IMR-90 (cell line): ENCODE results near the gene RADX. TPM values are rescaled to one million over a fixed set of nuclear protein-coding genes. Genes with fewer than 3 reads are reported as not detected.

Experiments
- ATAC-seq: fragments of 200-7000 bp; cut with Tn5 transposase; 2 replicates; pipeline ENCODE4 v1.9.1; 2020; ENCODE audit warnings: low read depth, mild to moderate bottlenecking, moderate library complexity
- BruUV-seq: library from RNA; stranded (reverse); fragments of 400-500 nt; replicated peaks from 2 replicates; lab custom pipeline; 2021; lab: Mats Ljungman, UMichigan
- CTCF ChIA-PET: fragments of 300-600 bp; formaldehyde crosslinking; extraction: SDS; loops from one replicate; lab custom pipeline; 2021; ENCODE audit warnings: antibody characterized with exemption; lab: Yijun Ruan, JAX
- POLR2A ChIA-PET: fragments of 300-600 bp; sonication (Branson Sonifier 250); formaldehyde crosslinking; loops from one replicate; lab custom pipeline; 2022; ENCODE audit warnings: antibody characterized with exemption; ENCODE audit not compliant: unreplicated experiment; lab: Charles Lee
- DNase-seq: peaks from one replicate; pipeline ENCODE4 v3.0.0; 2013
- H2AFZ ChIP-seq: replicated peaks from 2 replicates; pipeline ENCODE3; 2013; ENCODE audit warnings: low read length, mild to moderate bottlenecking; ENCODE audit not compliant: poor library complexity
- H2AK5ac ChIP-seq: 2 replicates; pipeline ENCODE4 v1.6.1; 2013; ENCODE audit warnings: low read depth, low read length, inconsistent platforms
- H2AK9ac ChIP-seq: replicated peaks from 2 replicates; pipeline ENCODE3; 2013; ENCODE audit warnings: mild to moderate bottlenecking, low read depth, low read length, moderate library complexity; ENCODE audit not compliant: poor library complexity
- H2BK120ac ChIP-seq: 2 replicates; pipeline ENCODE4 v1.6.1; 2013; ENCODE audit warnings: low read depth, low read length, inconsistent platforms
- H2BK15ac ChIP-seq: 3 replicates; pipeline ENCODE4 v1.6.1; 2013; ENCODE audit warnings: low read depth, low read length, inconsistent platforms
- H2BK20ac ChIP-seq: 2 replicates; pipeline ENCODE4 v1.6.1; 2013; ENCODE audit warnings: low read depth, mild to moderate bottlenecking, inconsistent platforms, low read length, moderate library complexity
- H2BK5ac ChIP-seq: 2 replicates; pipeline ENCODE4 v1.6.1; 2013; ENCODE audit warnings: mild to moderate bottlenecking, low read depth, low read length, inconsistent platforms; ENCODE audit not compliant: poor library complexity, severe bottlenecking
- H3K14ac ChIP-seq: replicated peaks from 2 replicates; pipeline ENCODE4 v1.6.1; 2013; ENCODE audit warnings: low read depth, low read length, inconsistent platforms
- H3K18ac ChIP-seq: 2 replicates; pipeline ENCODE4 v1.6.1; 2013; ENCODE audit warnings: low read depth, low read length, control low read depth
- H3K23ac ChIP-seq: 2 replicates; pipeline ENCODE4 v1.6.1; 2013; ENCODE audit warnings: low read depth, low read length, inconsistent platforms
- H3K27ac ChIP-seq: 2 replicates; pipeline ENCODE4 v1.5.1; 2013; ENCODE audit warnings: mild to moderate bottlenecking, control low read depth, low read length; ENCODE audit not compliant: insufficient read depth
- H3K27me3 ChIP-seq: 2 replicates; pipeline ENCODE4 v1.6.1; 2013; ENCODE audit warnings: low read length; ENCODE audit not compliant: control insufficient read depth, insufficient read depth
- H3K36me3 ChIP-seq: 2 replicates; pipeline ENCODE4 v1.6.1; 2013; ENCODE audit warnings: low read length, mixed read lengths; ENCODE audit not compliant: control insufficient read depth, insufficient read depth
- H3K4ac ChIP-seq: 2 replicates; pipeline ENCODE4 v1.6.1; 2013; ENCODE audit warnings: low read depth, low read length, inconsistent platforms
- H3K4me1 ChIP-seq: 2 replicates; pipeline ENCODE4 v1.6.1; 2013; ENCODE audit warnings: low read length, mixed read lengths; ENCODE audit not compliant: control insufficient read depth, insufficient read depth
- H3K4me2 ChIP-seq: 2 replicates; pipeline ENCODE4 v1.6.1; 2013; ENCODE audit warnings: low read depth, mild to moderate bottlenecking, control low read depth, low read length, moderate library complexity
- H3K4me3 ChIP-seq: 2 replicates; pipeline ENCODE4 v1.5.1; 2013; ENCODE audit warnings: low read depth, mild to moderate bottlenecking, control low read depth, low read length, moderate library complexity; ENCODE audit not compliant: insufficient read depth
- H3K56ac ChIP-seq: 2 replicates; pipeline ENCODE4 v1.6.1; 2013; ENCODE audit warnings: low read length, inconsistent platforms; ENCODE audit not compliant: insufficient read depth; ENCODE audit errors: extremely low read depth
- H3K79me1 ChIP-seq, 2 experiments: 2 replicates each; pipeline ENCODE4 v1.6.1; 2013; ENCODE audit warnings: low read length in 2 of 2, inconsistent platforms in 1 of 2, low read depth in 1 of 2
- H3K9ac ChIP-seq: 2 replicates; pipeline ENCODE4 v1.6.1; 2013; ENCODE audit warnings: low read depth, low read length, control low read depth
- H3K9me1 ChIP-seq: 2 replicates; pipeline ENCODE4 v1.6.1; 2013; ENCODE audit warnings: low read length, inconsistent platforms; ENCODE audit not compliant: insufficient read depth
- H3K9me3 ChIP-seq: 2 replicates; pipeline ENCODE4 v1.6.1; 2013; ENCODE audit warnings: low read length; ENCODE audit not compliant: control insufficient read depth, insufficient read depth
- H4K20me1 ChIP-seq: 2 replicates; pipeline ENCODE4 v1.6.1; 2013; ENCODE audit warnings: low read length, inconsistent platforms; ENCODE audit not compliant: insufficient read depth
- H4K5ac ChIP-seq: 2 replicates; pipeline ENCODE4 v1.6.1; 2013; ENCODE audit warnings: mild to moderate bottlenecking, low read depth, low read length, control low read depth
- H4K8ac ChIP-seq, 2 experiments: 2 replicates each; pipeline ENCODE4 v1.6.1; 2013; ENCODE audit warnings: low read depth in 2 of 2, low read length in 2 of 2, control low read depth in 1 of 2, inconsistent platforms in 1 of 2
- H4K91ac ChIP-seq: 2 replicates; pipeline ENCODE4 v1.6.1; 2013; ENCODE audit warnings: low read depth, low read length, inconsistent platforms; ENCODE audit not compliant: insufficient read depth
- BHLHE40 ChIP-seq: fragments of 150-350 bp; IDR thresholded peaks from 2 replicates; pipeline ENCODE4 v1.6.1; 2016; ENCODE audit warnings: mild to moderate bottlenecking, low read depth, low read length
- CTCF ChIP-seq: conservative IDR thresholded peaks from 2 replicates; pipeline ENCODE4 v1.5.1; 2012; ENCODE audit warnings: mild to moderate bottlenecking, low read depth, low read length, improper control_type of control experiment
- FOS ChIP-seq: fragments of 150-350 bp; IDR thresholded peaks from 2 replicates; pipeline ENCODE4 v1.6.1; 2016; ENCODE audit warnings: low read depth, low read length
- MAFK ChIP-seq: IDR thresholded peaks from 2 replicates; pipeline ENCODE4 v1.6.1; 2012; ENCODE audit warnings: low read depth, low read length, improper control_type of control experiment
- MXI1 ChIP-seq: IDR thresholded peaks from 2 replicates; pipeline ENCODE4 v1.6.1; 2012; ENCODE audit warnings: low read depth, mild to moderate bottlenecking, low read length, moderate library complexity, borderline replicate concordance
- NFE2L2 ChIP-seq: fragments of 150-350 bp; IDR thresholded peaks from 2 replicates; pipeline ENCODE4 v1.6.1; 2016; ENCODE audit warnings: low read depth, mild to moderate bottlenecking, low read length
- RCOR1 ChIP-seq: IDR thresholded peaks from 2 replicates; pipeline ENCODE4 v1.6.1; 2012; ENCODE audit warnings: mild to moderate bottlenecking, low read length, improper control_type of control experiment; ENCODE audit not compliant: insufficient replicate concordance
- RFX5 ChIP-seq: IDR thresholded peaks from 2 replicates; pipeline ENCODE4 v1.8.0; 2012; ENCODE audit warnings: low read depth, mild to moderate bottlenecking, low read length, moderate library complexity
- SMC3 ChIP-seq: fragments of 150-350 bp; IDR thresholded peaks from 2 replicates; pipeline ENCODE4 v1.6.1; 2016; ENCODE audit warnings: low read depth, mild to moderate bottlenecking, antibody characterized with exemption, low read length, moderate library complexity
- WGBS, 2 experiments: methylation state at CpG; one replicate each; pipeline versions ENCODE4 v1.1.5 to v1.1.7; 2013; ENCODE audit warnings: missing lambda C conversion rate in 2 of 2; ENCODE audit not compliant: insufficient read length in 1 of 2; ENCODE audit errors: extremely low coverage in 2 of 2; 5-methylcytosine and 5-hydroxymethylcytosine counted together
- dilution Hi-C: fragments of 300-500 bp; cut with HindIII; formaldehyde crosslinking; loops from one replicate; pipeline ENCODE4 v1.14.3; 2018; ENCODE audit warnings: low sequenced_read_pairs; ENCODE audit not compliant: unreplicated experiment
- in situ Hi-C: fragments of 300-500 bp; cut with MboI; formaldehyde crosslinking; loops from 3 replicates; pipeline ENCODE4 v1.14.3; 2019; ENCODE audit warnings: low sequenced_read_pairs, inconsistent platforms, mixed read lengths
- intact Hi-C: fragments of 100-400 bp; cut with micrococcal nuclease; formaldehyde crosslinking; loops from 2 replicates; pipeline ENCODE4 v1.10.0; 2022
- polyA plus RNA-seq, 3 experiments: library from polyadenylated mRNA; depleted of rRNA; stranded (reverse); fragments of >200 nt; gene quantifications; 2 replicates each; pipeline ENCODE4 v1.2.3, GENCODE V29; 2012; ENCODE audit warnings: low replicate concordance in 1 of 3
- total RNA-seq: library from RNA; depleted of rRNA; stranded (reverse); fragments of >200 nt; gene quantifications from 2 replicates; pipeline ENCODE4 v1.2.3, GENCODE V29; 2012
- TF ChIP-seq, protein P1 (sequence below): fragments of 150-350 bp; IDR thresholded peaks from 2 replicates; pipeline ENCODE4 v1.6.1; 2017; ENCODE audit warnings: mild to moderate bottlenecking, antibody characterized with exemption, low read length, low read depth

RADX gene
- total and polyA plus RNA-seq, 2 of the 4 experiments (the other 2 are of a cell fraction): 1.6 to 1.8 TPM

DNA sequence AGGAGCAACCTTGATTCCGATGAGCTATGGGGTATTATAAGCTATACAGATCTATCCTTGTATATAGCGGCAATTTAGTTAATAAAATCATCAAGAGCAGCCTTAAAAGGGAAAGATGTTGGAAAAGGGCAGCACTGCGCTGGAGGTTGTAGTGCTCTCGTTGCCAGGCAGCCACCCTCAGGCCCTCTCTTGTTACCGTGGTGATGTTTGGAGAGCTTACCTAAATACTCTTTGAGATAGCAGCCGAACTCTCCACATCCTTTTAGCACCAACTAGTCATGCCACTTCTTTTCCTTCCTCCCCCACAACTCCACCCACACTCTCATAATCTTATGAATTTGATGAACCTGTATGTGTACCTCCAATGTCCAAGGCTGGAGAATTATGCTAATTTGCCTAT lies 3.8 kb upstream of the RADX start:
- H3K4me2 ChIP-seq: no peak overlapping the region
- no peak overlapping the region for H2BK120ac ChIP-seq
- DNase-seq: no peak
- no peak overlapping the region for H4K8ac ChIP-seq
- no peak overlapping the region for H2AK9ac ChIP-seq
- ChIA-PET CTCF (interaction anchor here (0.5 kb wide), 1 partner anchor 127 kb away, joined by 3 read pairs; no protein-coding TSS in a partner anchor), POLR2A (interaction anchor here (0.6 kb wide), 1 partner anchor 35 kb away, joined by 3 read pairs; no protein-coding TSS in a partner anchor)
- no peaks in the 10 kb centered on the region for H3K36me3 ChIP-seq
- no peaks in the 10 kb centered on the region for H3K9me3 ChIP-seq
- no peaks in the 10 kb centered on the region for H3K9me1 ChIP-seq
- no peak overlapping the region for H2AFZ ChIP-seq
- H3K56ac ChIP-seq: no peak overlapping the region
- H4K5ac ChIP-seq: no peak overlapping the region
- no peak overlapping the region for H2BK15ac ChIP-seq
- ATAC-seq: no peak
- no peaks in the 10 kb centered on the region for H3K4me1 ChIP-seq
- H3K4me3 ChIP-seq: no peak overlapping the region
- no peak overlapping the region for H2BK20ac ChIP-seq
- no peak overlapping the region for H2AK5ac ChIP-seq
- no peak overlapping the region for H3K4ac ChIP-seq
- H3K14ac ChIP-seq: no peak overlapping the region
- in situ Hi-C loops (no loop called here), dilution Hi-C loops (no loop called here), intact Hi-C loops (no loop called here)
- no TSS peak for BruUV-seq
- no peak overlapping the region for H3K9ac ChIP-seq
- no peak overlapping the region for H2BK5ac ChIP-seq
- no peak overlapping the region for H3K18ac ChIP-seq
- no peak for TF ChIP-seq NFE2L2
- TF ChIP-seq FOS: no peak
- TF ChIP-seq SMC3: no peak
- no peak for TF ChIP-seq RFX5
- TF ChIP-seq MXI1: no peak
- no peak for TF ChIP-seq RCOR1
- no peak for TF ChIP-seq BHLHE40
- no peak for TF ChIP-seq CTCF
- TF ChIP-seq MAFK: no peak
- TF ChIP-seq, protein P1, sequence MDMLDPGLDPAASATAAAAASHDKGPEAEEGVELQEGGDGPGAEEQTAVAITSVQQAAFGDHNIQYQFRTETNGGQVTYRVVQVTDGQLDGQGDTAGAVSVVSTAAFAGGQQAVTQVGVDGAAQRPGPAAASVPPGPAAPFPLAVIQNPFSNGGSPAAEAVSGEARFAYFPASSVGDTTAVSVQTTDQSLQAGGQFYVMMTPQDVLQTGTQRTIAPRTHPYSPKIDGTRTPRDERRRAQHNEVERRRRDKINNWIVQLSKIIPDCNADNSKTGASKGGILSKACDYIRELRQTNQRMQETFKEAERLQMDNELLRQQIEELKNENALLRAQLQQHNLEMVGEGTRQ: no peak
- no CpG with 5 or more reads among the region's 6 CpGs for WGBS, 2 experiments
- peaks cover 5% of the 10 kb centered on the region for H3K27me3 ChIP-seq
- no peak overlapping the region for H3K23ac ChIP-seq
- H3K27ac ChIP-seq: no peak overlapping the region
- H4K91ac ChIP-seq: no peak overlapping the region
- no peaks in the 10 kb centered on the region for H4K20me1 ChIP-seq
- H3K79me1 ChIP-seq: no peaks in the 10 kb centered on the region
